Measurements from ENCODE around the gene BCL2L1.
"Not testable (repeated sequence)": the region's sequence is repeated elsewhere in the genome, so short reads cannot be mapped to it uniquely, and the experiment has no call there.

The BCL2L1 gene

DNA sequence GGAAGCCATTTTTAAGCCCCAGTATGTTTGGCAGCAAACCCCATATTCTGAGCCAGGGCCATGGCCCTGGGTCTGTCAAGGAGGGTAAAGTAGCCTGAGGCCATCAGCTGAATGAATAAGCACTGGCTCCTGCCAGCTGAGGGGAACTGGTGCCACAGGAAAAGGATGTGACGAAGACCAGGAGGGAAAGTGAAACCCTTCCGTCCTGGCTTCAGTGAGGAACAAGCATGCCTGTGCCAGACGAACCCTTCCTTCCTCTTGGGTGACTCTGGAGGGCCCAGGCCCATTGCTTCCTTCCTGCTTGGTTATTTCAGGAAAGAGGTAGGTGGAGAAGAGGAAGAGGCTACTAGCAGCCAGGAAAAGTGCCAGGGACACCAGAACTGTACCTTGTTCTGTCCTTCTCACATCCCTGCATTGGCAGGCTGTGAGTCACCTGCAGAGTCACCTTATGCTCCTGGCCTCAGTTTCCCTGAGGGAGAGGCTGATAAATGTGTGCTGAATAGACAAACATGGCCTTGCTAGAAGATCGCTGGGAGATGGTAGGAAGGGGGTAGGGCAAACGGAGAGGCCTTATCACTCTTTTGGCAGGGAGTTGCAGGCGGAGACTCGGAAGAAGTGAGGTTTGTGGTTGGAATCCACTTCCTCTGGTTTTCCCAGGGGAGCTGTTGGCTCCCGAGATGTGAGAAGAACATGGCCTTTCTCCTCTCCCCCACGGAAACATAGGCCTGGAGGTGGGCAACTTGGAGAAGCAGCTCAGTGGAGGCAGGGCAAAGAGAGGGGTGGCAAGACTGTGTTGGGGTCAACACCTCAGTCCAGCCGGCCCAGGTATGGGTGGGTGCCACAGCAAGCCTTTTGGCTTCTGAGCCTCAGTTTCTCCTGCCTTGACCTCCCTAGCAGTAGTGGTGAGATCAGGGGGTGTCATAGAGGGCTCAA, 47.5 kb downstream of the BCL2L1 start:
- no peak for DNase-seq (ENCODE audit: extremely low read depth, low read depth)
- TF ChIP-seq, protein P1, sequence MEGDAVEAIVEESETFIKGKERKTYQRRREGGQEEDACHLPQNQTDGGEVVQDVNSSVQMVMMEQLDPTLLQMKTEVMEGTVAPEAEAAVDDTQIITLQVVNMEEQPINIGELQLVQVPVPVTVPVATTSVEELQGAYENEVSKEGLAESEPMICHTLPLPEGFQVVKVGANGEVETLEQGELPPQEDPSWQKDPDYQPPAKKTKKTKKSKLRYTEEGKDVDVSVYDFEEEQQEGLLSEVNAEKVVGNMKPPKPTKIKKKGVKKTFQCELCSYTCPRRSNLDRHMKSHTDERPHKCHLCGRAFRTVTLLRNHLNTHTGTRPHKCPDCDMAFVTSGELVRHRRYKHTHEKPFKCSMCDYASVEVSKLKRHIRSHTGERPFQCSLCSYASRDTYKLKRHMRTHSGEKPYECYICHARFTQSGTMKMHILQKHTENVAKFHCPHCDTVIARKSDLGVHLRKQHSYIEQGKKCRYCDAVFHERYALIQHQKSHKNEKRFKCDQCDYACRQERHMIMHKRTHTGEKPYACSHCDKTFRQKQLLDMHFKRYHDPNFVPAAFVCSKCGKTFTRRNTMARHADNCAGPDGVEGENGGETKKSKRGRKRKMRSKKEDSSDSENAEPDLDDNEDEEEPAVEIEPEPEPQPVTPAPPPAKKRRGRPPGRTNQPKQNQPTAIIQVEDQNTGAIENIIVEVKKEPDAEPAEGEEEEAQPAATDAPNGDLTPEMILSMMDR (IDR thresholded peaks at IDR 0.05; ENCODE audit: low read depth, low read length), result no peak

DNA sequence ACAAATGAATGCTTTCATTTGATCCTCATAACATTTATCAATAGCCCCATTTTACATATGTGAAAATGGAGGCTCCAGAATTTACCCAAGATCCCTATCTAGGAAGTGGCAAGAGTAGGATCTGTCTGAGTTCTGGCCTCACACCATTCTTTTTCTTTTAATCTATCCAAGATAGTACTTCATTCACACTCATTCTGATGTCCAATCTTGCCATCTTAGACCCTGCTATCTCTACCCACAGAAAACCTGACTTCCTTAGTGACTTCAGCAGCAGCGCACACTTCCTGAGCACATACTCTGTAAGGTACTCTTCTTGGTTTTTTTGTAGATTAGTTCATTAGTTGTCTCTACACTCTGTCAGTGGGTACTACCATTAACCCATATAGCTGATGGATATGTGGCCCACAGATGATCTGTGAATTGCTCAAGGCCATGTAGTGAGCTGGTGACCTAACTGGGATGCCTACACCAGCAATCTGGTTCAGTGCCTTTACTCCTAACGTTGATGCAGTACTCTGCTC, 48.7 kb downstream of the BCL2L1 start:
- no peak for DNase-seq (ENCODE audit: extremely low read depth, low read depth)
- TF ChIP-seq, protein P1 (IDR thresholded peaks at IDR 0.05; ENCODE audit: low read depth, low read length), result no peak

DNA sequence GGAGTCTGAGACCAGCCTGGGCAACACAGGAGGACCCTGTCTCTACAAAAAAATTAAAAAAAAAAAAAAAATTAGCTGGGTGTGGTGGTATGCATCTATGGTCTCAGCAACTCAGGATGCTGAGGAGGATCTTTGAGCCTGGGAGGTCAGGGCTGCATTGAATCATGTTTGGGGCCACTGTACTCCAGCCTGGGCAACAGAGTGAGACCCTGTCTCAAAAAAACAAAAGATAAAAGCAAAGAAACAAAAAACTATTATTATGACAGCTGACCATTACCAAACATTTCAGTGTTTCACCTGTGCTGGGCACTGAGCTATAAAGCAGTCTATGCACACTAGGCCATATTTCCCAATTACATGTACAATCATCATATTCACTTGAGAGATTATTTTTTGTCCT, 49.2 kb downstream of the BCL2L1 start:
- DNase-seq (ENCODE audit: extremely low read depth, low read depth), result no peak
- TF ChIP-seq, protein P1 (IDR thresholded peaks at IDR 0.05; ENCODE audit: low read depth, low read length), result no peak

DNA sequence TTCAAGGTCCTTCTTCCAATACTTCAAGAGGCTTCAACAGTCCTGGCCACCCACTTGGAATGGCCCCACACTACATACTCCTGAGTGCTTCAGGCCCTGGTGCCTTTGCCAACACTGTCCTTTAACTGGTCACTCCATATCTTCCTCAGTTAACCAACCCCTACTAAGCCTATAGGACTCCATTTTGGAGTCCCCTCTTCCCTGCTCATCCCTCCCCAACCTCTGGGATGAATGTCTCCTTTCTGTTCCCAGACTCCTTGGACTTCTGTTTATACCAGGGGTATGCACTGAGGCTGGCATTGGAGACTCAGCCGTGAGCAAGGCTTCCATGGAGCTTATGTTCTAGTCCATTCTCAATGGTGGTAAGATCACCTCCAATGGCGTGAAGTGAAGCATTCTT, 51.3 kb downstream of the BCL2L1 start:
- DNase-seq (ENCODE audit: extremely low read depth, low read depth), result no peak
- TF ChIP-seq, protein P1 (IDR thresholded peaks at IDR 0.05; ENCODE audit: low read depth, low read length), result no peak

DNA sequence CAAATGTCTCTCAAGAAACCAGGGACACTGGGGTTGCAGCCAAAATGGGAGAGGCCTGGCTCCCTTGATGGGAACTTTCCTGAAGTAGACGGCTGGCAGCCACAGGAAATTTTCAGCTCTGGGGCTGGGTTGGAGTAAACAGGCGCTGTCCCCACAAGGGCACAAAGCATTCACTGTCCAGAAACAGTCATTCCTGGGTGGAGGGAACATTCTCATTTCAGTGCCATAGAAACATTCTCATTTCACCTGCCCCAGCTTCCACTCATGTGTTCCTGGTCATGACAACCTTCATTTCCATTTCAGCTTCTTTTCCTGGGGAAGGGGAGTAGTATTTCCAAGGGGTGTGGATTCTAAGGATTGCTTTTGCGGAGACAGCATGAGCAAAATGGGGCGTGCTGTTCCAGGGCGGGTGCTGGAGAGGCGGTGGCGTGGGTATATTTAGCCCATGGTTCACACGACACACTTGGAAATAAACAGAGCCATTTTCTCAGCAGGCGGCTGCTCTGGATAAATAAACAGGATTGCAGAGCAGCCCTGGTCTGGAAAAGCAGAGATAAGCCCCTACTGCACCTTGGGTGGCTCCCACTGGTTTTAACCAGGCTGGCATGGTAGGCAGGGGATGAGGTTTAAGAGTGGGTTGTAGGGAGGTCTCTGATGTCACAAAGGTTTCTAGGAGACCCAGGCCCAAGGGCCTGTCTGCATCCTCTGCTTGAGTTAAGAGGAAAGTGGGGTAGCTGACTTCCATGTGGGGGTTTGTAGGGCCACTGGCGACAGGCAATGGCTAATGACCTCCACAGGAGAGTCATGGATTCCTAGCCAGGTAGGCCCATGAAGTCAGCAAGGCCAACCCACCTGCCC, 52.1 kb downstream of the BCL2L1 start:
- TF ChIP-seq, protein P1 (IDR thresholded peaks at IDR 0.05; ENCODE audit: low read depth, low read length), result no peak

DNA sequence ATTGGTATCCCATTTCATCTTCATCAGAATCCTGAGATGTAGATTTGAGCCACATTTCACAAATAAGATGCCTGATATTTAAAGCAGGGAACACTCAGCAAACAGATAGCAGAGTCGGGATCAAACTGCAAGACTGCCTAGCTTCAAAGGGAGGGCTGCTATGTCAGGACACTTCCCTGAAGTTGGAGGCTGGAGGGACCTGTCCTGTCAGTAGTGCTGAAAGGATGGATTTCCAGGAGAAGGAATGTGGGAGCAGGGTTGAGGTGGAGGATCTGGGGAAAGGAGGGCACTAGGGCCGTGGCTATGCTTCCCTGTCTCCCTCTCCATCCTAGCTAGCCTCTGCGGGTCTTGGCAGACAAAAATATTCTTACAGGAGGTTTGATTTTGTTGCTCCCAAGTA, 52.8 kb downstream of the BCL2L1 start:
- TF ChIP-seq, protein P1 (IDR thresholded peaks at IDR 0.05; ENCODE audit: low read depth, low read length), result no peak
- no peak for DNase-seq (ENCODE audit: extremely low read depth, low read depth)

More for the DNA sequence above, 52.1 kb downstream of the BCL2L1 start:
- no peak for DNase-seq (ENCODE audit: extremely low read depth, low read depth)

DNA sequence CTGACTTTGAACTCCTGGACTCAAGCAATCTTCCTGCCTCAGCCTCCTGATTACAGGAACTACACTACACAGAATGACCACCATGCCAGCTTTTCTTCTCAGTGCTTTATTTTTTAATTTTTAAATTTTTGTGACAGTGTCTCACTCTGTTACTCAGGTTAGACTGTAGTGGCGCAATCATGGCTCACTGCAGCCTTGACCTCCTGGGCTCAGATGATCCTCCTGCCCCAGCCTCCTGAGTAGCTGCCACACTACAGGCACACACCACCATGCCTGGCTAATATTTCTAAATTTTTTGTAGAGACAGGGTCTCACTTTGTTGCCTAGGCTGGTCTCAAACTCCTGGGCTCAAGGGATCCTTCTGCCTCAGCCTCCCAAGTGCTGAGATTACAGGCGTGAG, 53.7 kb downstream of the BCL2L1 start:
- not testable (repeated sequence) for DNase-seq (ENCODE audit: extremely low read depth, low read depth)

All from AG09319 (cell line).